GM13977 (cell line): ENCODE results near the gene TMIE.

ENCODE experiments used
- DNase-seq: peaks from one replicate; pipeline ENCODE4 v3.0.0; 2012; ENCODE audit warnings: low spot score
- CTCF ChIP-seq: IDR thresholded peaks from 2 replicates; pipeline ENCODE4 v1.5.1; 2012; ENCODE audit warnings: mild to moderate bottlenecking, control low read depth; ENCODE audit not compliant: insufficient read depth; ENCODE audit errors: extremely low read depth, missing control alignments
- in situ Hi-C: fragments of 300-500 bp; cut with MboI; formaldehyde crosslinking; loops from one replicate; pipeline ENCODE4 v1.12.0; 2022; ENCODE audit warnings: low sequenced_read_pairs, low pct_unique_long_range_greater_than_20kb, mixed read lengths, inconsistent platforms; ENCODE audit not compliant: unreplicated experiment

Gene TMIE

DNA sequence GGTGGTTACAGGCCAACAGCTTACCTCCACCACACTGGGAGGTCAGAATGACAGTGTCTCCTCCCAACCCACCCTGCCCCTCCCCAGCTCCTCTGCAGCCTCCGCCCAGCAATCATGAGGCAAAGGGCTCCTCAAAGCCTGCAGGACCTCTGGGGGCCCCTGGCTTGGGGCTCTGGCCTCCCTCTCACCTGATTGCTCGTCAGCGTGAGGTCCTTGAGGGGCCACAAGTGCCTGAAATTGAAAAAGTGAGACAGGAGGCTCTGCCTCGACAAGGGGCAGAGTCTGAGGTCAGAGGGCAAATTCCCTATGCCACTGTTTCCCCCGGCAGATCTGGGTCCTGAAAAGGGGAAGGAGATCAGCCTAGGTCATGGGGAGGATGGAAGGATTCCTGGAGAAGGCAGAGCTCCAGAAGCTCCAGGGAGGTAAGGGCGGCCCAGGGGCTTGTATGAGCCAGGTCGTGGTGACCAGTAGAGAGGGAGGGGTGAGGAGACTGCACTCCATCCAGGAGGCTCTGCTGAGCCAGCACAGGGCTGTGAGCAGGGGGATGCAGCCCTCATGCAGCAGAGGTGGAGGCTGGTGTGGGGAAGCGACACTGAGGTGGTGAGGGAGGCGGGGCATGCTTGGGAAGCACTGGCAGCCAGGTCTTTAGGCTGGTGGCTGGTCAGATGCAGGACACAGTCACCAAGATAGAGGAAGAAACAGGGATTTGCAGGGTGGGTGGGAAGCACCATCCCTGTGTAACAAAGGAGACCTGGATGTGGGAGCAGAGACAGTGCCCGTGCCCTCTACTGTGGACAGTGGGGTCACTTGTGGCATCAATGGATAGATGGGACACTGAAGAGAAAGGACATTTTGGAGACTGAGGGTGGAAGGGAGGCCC is 27.8 kb upstream of the TMIE start:
- no peak for TF ChIP-seq CTCF
- in situ Hi-C loops: no loop called here

GRCh38 chr3:46674031-46674845 is 27.0 kb upstream of the TMIE start:
- no peak for DNase-seq
- in situ Hi-C loops: no loop called here
- peak; percentile 10 for TF ChIP-seq CTCF

More for the DNA sequence above, 27.8 kb upstream of the TMIE start:
- DNase-seq: no peak

GRCh38 chr3:46675426-46675825 is 25.8 kb upstream of the TMIE start:
- DNase-seq: no peak
- in situ Hi-C loops: no loop called here
- TF ChIP-seq CTCF: no peak

GRCh38 chr3:46675843-46676567 is 25.2 kb upstream of the TMIE start:
- in situ Hi-C loops: no loop called here
- no peak for TF ChIP-seq CTCF

GRCh38 chr3:46676601-46677410 is 24.4 kb upstream of the TMIE start:
- TF ChIP-seq CTCF: no peak
- in situ Hi-C loops: no loop called here
- no peak for DNase-seq

More at GRCh38 chr3:46675843-46676567, 25.2 kb upstream of the TMIE start:
- no peak for DNase-seq
